ENCODE measurements around the gene PARD6B. TPM values are rescaled to one million over a fixed set of nuclear protein-coding genes. Genes with fewer than 3 reads are reported as not detected.
"Not testable (repeated sequence)": the region's sequence is repeated elsewhere in the genome, so short reads cannot be mapped to it uniquely, and the experiment has no call there.

PARD6B gene, protein sequence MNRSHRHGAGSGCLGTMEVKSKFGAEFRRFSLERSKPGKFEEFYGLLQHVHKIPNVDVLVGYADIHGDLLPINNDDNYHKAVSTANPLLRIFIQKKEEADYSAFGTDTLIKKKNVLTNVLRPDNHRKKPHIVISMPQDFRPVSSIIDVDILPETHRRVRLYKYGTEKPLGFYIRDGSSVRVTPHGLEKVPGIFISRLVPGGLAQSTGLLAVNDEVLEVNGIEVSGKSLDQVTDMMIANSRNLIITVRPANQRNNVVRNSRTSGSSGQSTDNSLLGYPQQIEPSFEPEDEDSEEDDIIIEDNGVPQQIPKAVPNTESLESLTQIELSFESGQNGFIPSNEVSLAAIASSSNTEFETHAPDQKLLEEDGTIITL
- total RNA-seq, result 4.1 and 4.5 TPM in 2 replicates

- intact Hi-C loops (cut with micrococcal nuclease), result loop anchor here (1.0 to 10.0 kb wide), 7 partner anchors 63 to 619 kb away; partner anchors contain the start of genes ADNP, CEBPB, DPM1 and MOCS3
These were observed at the start of gene PARD6B for GRCh38 chr20:50731055-50731929. PARD6B (plus strand) TSS chr20:50731580; CDS start chr20:50731787, 207 bp downstream.

- intact Hi-C loops (cut with micrococcal nuclease), result no loop called here
These were observed 49.3 kb upstream of the PARD6B start for GRCh38 chr20:50682065-50682464.

- intact Hi-C loops (cut with micrococcal nuclease), result no loop called here
These were observed 48.3 kb upstream of the PARD6B start for GRCh38 chr20:50682947-50683530.

DNA sequence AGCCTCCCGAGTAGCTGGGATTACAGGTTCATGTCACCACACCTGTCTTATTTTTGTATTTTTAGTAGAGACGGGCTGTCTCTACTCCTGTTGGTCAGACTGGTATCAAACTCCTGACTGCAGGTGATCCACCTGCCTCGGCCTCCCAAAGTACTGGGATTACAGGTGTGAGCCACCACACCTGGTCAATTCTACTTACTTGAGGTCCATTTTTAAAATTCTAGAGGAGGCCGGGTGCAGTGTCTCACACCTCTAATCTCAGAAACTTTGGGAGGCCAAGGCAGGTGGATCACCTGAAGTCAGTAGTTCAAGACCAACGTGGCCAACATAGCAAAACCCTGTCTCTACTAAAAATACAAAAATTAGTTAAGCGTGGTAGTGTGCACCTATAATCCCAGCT lies 47.8 kb upstream of the PARD6B start:
- intact Hi-C loops (cut with micrococcal nuclease), result no loop called here

- intact Hi-C loops (cut with micrococcal nuclease), result no loop called here
These were observed 44.6 kb upstream of the PARD6B start for GRCh38 chr20:50686821-50687220.

GRCh38 chr20:50688256-50688975 lies 43.0 kb upstream of the PARD6B start:
- intact Hi-C loops (cut with micrococcal nuclease), result no loop called here

GRCh38 chr20:50689864-50690649 lies 41.3 kb upstream of the PARD6B start:
- intact Hi-C loops (cut with micrococcal nuclease), result no loop called here

DNA sequence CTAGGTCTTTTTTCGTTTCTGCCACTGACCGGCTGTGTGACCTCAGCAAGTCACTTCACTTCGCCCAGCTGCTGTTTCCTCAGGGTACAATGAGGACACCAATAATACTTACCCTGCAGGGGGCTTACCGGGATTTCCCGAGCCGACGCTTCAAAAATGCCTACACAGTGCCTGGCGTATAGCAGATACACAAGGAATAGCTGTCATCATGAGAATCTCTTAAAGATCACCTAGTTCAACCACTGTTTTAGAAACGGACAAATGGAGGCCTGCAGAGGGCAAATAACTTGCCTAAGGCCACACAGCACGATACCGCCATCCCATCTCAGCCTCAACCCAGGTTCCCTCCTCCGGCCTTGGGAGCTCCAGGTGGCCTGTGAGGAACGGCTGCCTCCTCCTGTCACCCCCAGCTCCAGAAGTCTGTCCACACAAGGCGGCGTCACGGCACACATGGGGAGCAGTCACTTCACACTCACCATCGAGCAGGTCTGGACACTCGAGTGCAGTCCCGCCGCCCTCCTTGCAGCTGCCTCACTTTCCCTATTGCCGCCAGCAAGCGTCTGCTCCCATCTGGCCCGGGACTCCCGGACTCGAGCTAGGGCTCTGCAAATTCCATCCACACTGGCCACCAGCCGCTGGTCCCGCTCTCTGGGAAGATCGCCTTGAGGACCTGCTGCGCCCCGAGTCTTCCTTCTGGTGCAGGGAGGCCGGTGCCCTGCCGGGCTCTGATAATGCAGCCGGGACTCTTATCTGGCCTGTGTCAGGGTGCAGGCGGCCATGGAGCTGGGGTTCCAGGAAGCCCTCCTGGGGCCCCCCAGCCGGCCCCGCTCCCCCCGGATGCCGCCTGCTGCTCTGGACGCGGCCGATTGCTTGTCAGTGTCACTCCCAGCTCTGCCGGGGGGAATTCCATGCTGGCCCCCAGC lies 40.5 kb upstream of the PARD6B start, which contains the start of gene RIPOR3:
Gene RIPOR3, minus strand, starts transcription at position 893 of the 923 bp plus-strand sequence. Its CDS starts 414 bp downstream, at position 479.
- intact Hi-C loops (cut with micrococcal nuclease), result no loop called here

GRCh38 chr20:50691573-50692551 lies 39.5 kb upstream of the PARD6B start:
- intact Hi-C loops (cut with micrococcal nuclease), result no loop called here

DNA sequence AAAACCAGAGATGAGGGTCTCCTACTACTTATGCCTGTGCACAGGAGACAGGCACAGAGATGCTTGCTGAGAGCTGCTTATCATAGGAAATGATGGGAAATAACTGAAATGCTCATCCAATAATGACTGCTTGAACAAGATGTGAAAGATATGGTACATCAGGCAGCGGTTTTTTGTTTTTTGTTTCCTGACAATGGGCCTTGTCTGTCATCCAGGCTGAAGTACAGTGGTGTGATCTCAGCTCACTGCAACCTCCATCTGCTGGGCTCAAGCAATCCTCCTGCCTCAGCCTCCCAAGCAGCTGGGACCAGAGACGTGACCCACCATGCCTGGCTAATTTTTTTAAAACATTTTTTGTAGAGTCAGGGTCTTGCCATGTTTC lies 38.8 kb upstream of the PARD6B start:
- intact Hi-C loops (cut with micrococcal nuclease), result no loop called here

GRCh38 chr20:50693001-50693400 lies 38.4 kb upstream of the PARD6B start:
- intact Hi-C loops (cut with micrococcal nuclease), result no loop called here

- intact Hi-C loops (cut with micrococcal nuclease), result no loop called here
These were observed 36.8 kb upstream of the PARD6B start for GRCh38 chr20:50694379-50695134.

DNA sequence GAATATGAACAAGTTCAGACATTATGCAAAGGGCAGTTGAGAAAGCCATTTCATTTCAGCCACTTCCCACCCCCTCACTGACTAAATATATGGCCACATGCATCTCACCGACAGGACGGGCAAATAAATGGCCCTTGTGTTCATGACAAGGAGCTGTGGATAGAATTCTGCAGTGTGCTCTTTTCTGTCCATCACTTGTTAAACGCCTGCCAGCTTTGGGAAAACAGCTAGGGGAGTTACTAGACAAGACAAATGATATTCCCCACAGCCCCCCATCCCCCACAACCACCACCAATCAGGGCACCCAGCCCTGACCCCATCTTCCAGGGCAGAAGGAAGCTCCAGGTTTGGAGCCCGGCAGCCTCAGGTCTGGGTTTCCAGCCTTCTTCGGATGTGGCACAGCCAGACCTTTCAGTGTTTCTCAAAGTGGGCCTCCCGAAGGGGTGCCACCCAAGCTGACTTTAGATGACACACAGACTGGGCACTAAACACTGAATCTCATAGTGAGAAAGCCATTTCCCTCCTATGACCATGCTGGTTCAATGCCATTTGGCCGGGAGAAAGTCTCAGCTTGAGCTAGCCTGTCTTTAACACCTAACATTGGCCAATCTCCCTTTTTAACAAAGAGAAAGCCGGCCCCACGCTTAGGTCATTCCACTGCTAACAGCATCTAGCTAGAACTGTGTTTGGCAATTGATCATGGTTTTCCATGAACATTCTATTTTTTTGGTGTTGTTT lies 36.1 kb upstream of the PARD6B start:
- intact Hi-C loops (cut with micrococcal nuclease), result no loop called here

- intact Hi-C loops (cut with micrococcal nuclease), result not testable (repeated sequence)
These were observed 33.1 kb upstream of the PARD6B start for GRCh38 chr20:50698255-50698654.

DNA sequence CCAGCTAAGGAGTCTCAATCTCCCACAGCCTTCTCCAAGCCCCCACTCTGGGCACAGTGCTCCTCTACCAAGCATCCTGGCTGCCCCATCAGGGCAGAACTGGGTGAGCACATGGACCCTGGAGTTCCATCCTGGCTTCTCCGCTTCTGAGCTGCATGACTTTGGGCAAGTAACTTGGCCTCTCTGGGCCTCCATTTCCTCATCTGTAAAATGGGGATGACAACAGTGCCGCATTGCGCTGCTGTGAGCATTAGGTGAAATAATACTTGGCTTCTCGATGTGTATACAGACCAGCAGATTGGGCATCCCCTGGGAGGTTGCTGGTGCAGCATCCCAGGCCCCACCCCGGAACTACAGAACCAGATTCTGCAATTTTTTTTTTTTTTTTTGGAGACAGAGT lies 31.7 kb upstream of the PARD6B start:
- intact Hi-C loops (cut with micrococcal nuclease), result no loop called here

Measured in T-helper 2 cell treated with Interferon-gamma antibody and Interleukin-4, amounts not matched to agents 100 ng/mL and 5 ng/mL, for 36 hours (primary cell).